Liver (tissue), 9 donors: ENCODE results near the gene CD8A. TPM values are rescaled to one million over a fixed set of nuclear protein-coding genes. Genes with fewer than 3 reads are reported as not detected.

Source experiments
- DNase-seq: peaks from one replicate; pipeline ENCODE4 v3.0.0-alpha.2; 2017; ENCODE audit warnings: low spot score
- H3K27ac ChIP-seq, 2 donors: one replicate each; pipeline ENCODE4 v1.7.0; 2013; ENCODE audit warnings: inconsistent platforms in 2 of 2, low read length in 2 of 2, control low read depth in 1 of 2, low read depth in 1 of 2, mild to moderate bottlenecking in 1 of 2
- H3K27me3 ChIP-seq, 4 donors: one replicate each; pipeline versions ENCODE4 v1.6.1 to v1.7.0; 2013; ENCODE audit warnings: low read length in 3 of 4, inconsistent platforms in 1 of 4, mild to moderate bottlenecking in 1 of 4, moderate library complexity in 1 of 4; ENCODE audit not compliant: control insufficient read depth in 4 of 4, insufficient read depth in 4 of 4
- H3K36me3 ChIP-seq, 4 donors: one replicate each; pipeline versions ENCODE4 v1.6.1 to v1.7.0; 2013; ENCODE audit warnings: low read length in 3 of 4, mild to moderate bottlenecking in 3 of 4, low read depth in 1 of 4, moderate library complexity in 1 of 4; ENCODE audit not compliant: control insufficient read depth in 4 of 4, insufficient read depth in 3 of 4
- H3K4me1 ChIP-seq, 4 donors: one replicate each; pipeline versions ENCODE4 v1.6.1 to v1.7.0; 2013; ENCODE audit warnings: low read length in 3 of 4, mild to moderate bottlenecking in 3 of 4, moderate library complexity in 1 of 4; ENCODE audit not compliant: control insufficient read depth in 4 of 4, insufficient read depth in 4 of 4
- H3K4me3 ChIP-seq, 3 donors: one replicate each; pipeline versions ENCODE4 v1.6.1 to v1.7.0; 2013; ENCODE audit warnings: low read length in 3 of 3, control low read depth in 1 of 3, low read depth in 1 of 3, mild to moderate bottlenecking in 1 of 3
- H3K9ac ChIP-seq, 2 donors: one replicate each; pipeline ENCODE4 v1.7.0; 2013; ENCODE audit warnings: low read length in 2 of 2, mild to moderate bottlenecking in 2 of 2, moderate library complexity in 2 of 2, control low read depth in 1 of 2, low read depth in 1 of 2
- H3K9me3 ChIP-seq, 4 donors: one replicate each; pipeline versions ENCODE4 v1.6.1 to v1.7.0; 2013; ENCODE audit warnings: low read length in 3 of 4; ENCODE audit not compliant: control insufficient read depth in 4 of 4
- ATF3 ChIP-seq: IDR thresholded peaks from 2 replicates; pipeline ENCODE4 v1.6.1; 2016; ENCODE audit warnings: antibody characterized with exemption
- CTCF ChIP-seq: fragments of 150-350 bp; IDR thresholded peaks from 2 replicates; pipeline ENCODE4 v1.5.1; 2017; ENCODE audit warnings: improper control_type of control experiment, low read depth, low read length; ENCODE audit not compliant: missing input control
- EGR1 ChIP-seq, 2 donors: IDR thresholded peaks; 2 replicates each; pipeline ENCODE4 v1.6.1; 2016 to 2018; ENCODE audit warnings: antibody characterized with exemption in 2 of 2, low read depth in 2 of 2
- FOXA1 ChIP-seq: IDR thresholded peaks from 2 replicates; pipeline ENCODE4 v1.6.1; 2016; ENCODE audit warnings: antibody characterized with exemption
- FOXA2 ChIP-seq: IDR thresholded peaks from 2 replicates; pipeline ENCODE4 v1.6.1; 2016; ENCODE audit warnings: antibody characterized with exemption
- GABPA ChIP-seq, 2 donors: IDR thresholded peaks in 1 of 2; conservative IDR thresholded peaks in 1 of 2; 2 replicates each; pipeline ENCODE4 v1.6.1; 2016; ENCODE audit warnings: antibody characterized with exemption in 2 of 2, mild to moderate bottlenecking in 1 of 2, moderate library complexity in 1 of 2
- HNF4A ChIP-seq, 2 donors: conservative IDR thresholded peaks; 2 replicates each; pipeline ENCODE4 v1.6.1; 2016; ENCODE audit warnings: antibody characterized with exemption in 2 of 2, mild to moderate bottlenecking in 2 of 2
- HNF4G ChIP-seq: IDR thresholded peaks from 2 replicates; pipeline ENCODE4 v1.6.1; 2016; ENCODE audit warnings: antibody characterized with exemption
- JUND ChIP-seq, 2 donors: IDR thresholded peaks; 2 replicates each; pipeline ENCODE4 v1.6.1; 2016; ENCODE audit warnings: antibody characterized with exemption in 2 of 2
- MAX ChIP-seq: IDR thresholded peaks from 2 replicates; pipeline ENCODE4 v1.6.1; 2016; ENCODE audit warnings: antibody characterized with exemption
- RAD21 ChIP-seq, 2 donors: IDR thresholded peaks; 2 replicates each; pipeline ENCODE4 v1.6.1; 2016; ENCODE audit warnings: antibody characterized with exemption in 2 of 2, mild to moderate bottlenecking in 2 of 2
- REST ChIP-seq: IDR thresholded peaks from 2 replicates; pipeline ENCODE4 v1.6.1; 2016; ENCODE audit warnings: antibody characterized with exemption, mild to moderate bottlenecking
- SP1 ChIP-seq: IDR thresholded peaks from 2 replicates; pipeline ENCODE4 v1.6.1; 2018; ENCODE audit warnings: antibody characterized with exemption, mild to moderate bottlenecking
- TAF1 ChIP-seq: conservative IDR thresholded peaks from 2 replicates; pipeline ENCODE4 v1.6.1; 2016; ENCODE audit warnings: antibody characterized with exemption, mild to moderate bottlenecking
- YY1 ChIP-seq: IDR thresholded peaks from 2 replicates; pipeline ENCODE4 v1.6.1; 2016; ENCODE audit warnings: antibody characterized with exemption, mild to moderate bottlenecking
- ZBTB33 ChIP-seq: IDR thresholded peaks from 2 replicates; pipeline ENCODE4 v1.6.1; 2016; ENCODE audit warnings: antibody characterized with exemption
- WGBS: extraction: QIAGEN DNeasy Blood & Tissue Kit; methylation state at CpG from one replicate; pipeline ENCODE4 v1.1.7; 2013; 5-methylcytosine and 5-hydroxymethylcytosine counted together
- polyA plus RNA-seq, 2 donors: library from polyadenylated mRNA; stranded (reverse) in 1 of 2; unstranded in 1 of 2; fragments of 200-250 nt in 1 of 2; fragments of >200 nt in 1 of 2; fragmentation: Nextera tagmentation in 1 of 2; extraction: Ambion mirVana in 1 of 2; gene quantifications; one replicate each; pipeline versions ENCODE4 v1.2.1 to v1.2.3, GENCODE V29; 2013 to 2015
- total RNA-seq, 2 donors: library from RNA; depleted of rRNA; stranded (reverse); fragments of >200 nt; gene quantifications; one replicate each; pipeline ENCODE4 v1.2.3, GENCODE V29; 2014
- donor health status: healthy.
- donor health status: healthy.
- donor health status: healthy.
- donor health status: healthy.
- donor health status: healthy.

CD8A gene
- total and polyA plus RNA-seq, 4 donors: 0.42 to 1.8 (median 0.69) TPM

DNA sequence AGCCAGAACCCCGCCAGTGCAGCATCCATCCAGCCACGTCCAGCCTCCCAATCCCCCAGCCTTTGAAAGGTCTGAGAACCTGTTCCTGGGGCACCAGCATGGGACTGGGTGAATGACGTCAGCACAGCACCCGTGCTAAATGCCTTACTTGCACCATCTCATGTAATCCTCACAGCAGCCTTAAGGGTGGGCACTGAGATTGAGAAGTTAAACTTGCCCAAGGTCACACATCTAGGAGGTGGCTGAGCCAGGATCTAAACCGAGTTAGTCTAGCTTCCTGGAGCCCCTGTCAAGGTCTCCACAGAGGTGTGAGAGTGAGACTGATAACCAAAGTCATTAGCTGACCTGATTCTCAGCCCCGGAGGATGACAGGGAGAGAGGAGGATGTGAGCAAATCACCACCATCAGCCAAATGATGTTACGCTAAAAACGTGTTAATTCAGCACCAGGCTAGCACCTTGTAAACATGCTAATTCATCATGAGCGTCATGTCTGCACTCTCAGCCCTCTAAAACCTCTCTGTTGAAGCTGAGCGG, 4.6 kb downstream of the CD8A start:
- TF ChIP-seq GABPA (IDR thresholded peaks at IDR 0.05 in 1 of 2, conservative IDR thresholded peaks at IDR 0.05 in 1 of 2): no peak
- no peak for TF ChIP-seq MAX
- TF ChIP-seq RAD21 (IDR thresholded peaks at IDR 0.05): no peak
- TF ChIP-seq SP1: no peak
- no peak for TF ChIP-seq YY1
- no peak for TF ChIP-seq ATF3
- TF ChIP-seq FOXA1: no peak
- TF ChIP-seq REST: no peak
- peaks cover 9 to 18% (median 10%) of the 10 kb centered on the region in 4 donors for H3K4me1 ChIP-seq
- 52% methylated on average over 10 of the region's 10 CpGs for whole genome bisulfite sequencing
- H3K27me3 ChIP-seq: peaks cover 0 to 5% (median 1%) of the 10 kb centered on the region in 4 donors
- no peak overlapping the region for H3K4me3 ChIP-seq
- no peak for DNase-seq
- no peak overlapping the region for H3K9ac ChIP-seq
- no peaks in the 10 kb centered on the region for H3K9me3 ChIP-seq
- H3K36me3 ChIP-seq: no peaks in the 10 kb centered on the region
- H3K27ac ChIP-seq: no peak overlapping the region

DNA sequence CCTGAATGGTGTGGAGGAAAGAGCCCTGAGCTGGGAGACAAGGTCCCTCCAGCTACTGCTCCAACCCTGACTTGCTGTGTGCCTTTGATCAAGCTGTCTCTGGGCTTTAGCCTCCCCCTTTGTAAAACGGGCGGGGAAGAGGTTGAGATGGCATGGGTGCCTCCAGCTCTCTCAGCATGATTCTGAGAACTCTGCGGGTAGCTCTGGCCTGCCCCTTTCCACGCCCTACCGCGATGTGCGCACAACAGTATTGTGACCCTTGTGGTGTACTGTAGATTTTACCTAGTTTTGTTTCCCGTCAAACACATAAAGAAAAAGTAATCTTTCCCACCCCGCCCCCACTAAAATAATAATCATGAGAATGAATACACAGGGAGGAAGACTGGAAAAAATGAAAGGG, 5.3 kb downstream of the CD8A start:
- H3K4me3 ChIP-seq: no peak overlapping the region
- no peak overlapping the region for H3K9ac ChIP-seq
- no peaks in the 10 kb centered on the region for H3K9me3 ChIP-seq
- no peak for DNase-seq
- H3K4me1 ChIP-seq: peaks cover 6 to 18% (median 8%) of the 10 kb centered on the region in 4 donors
- no peaks in the 10 kb centered on the region for H3K36me3 ChIP-seq
- peaks cover 0 to 5% (median 1%) of the 10 kb centered on the region in 4 donors for H3K27me3 ChIP-seq
- H3K27ac ChIP-seq: no peak overlapping the region
- TF ChIP-seq REST (no peak), HNF4G (no peak), GABPA (IDR thresholded peaks at IDR 0.05 in 1 of 2, conservative IDR thresholded peaks at IDR 0.05 in 1 of 2) (no peak), CTCF (no peak), MAX (no peak), ZBTB33 (no peak), EGR1 (IDR thresholded peaks at IDR 0.05; ENCODE audit: low read depth in 2 of 2) (no peak), JUND (IDR thresholded peaks at IDR 0.05) (no peak), RAD21 (IDR thresholded peaks at IDR 0.05) (no peak), FOXA2 (no peak), FOXA1 (no peak), TAF1 (no peak), SP1 (no peak), HNF4A (conservative IDR thresholded peaks at IDR 0.05) (no peak), ATF3 (no peak), YY1 (no peak)
- 93% methylated on average over 9 of the region's 9 CpGs for WGBS
